OCI-LY7 (cell line): Measurements from ENCODE around the gene RNF220. TPM values are rescaled to one million over a fixed set of nuclear protein-coding genes. Genes with fewer than 3 reads are reported as not detected.

Experiments
- BruUV-seq: library from RNA; stranded (reverse); fragments of 400-500 nt; replicated peaks from 2 replicates; lab custom pipeline; 2021; lab: Mats Ljungman, UMichigan
- CTCF ChIA-PET: fragments of 300-600 bp; sonication (Branson Sonifier 250); formaldehyde crosslinking; loops from one replicate; lab custom pipeline; 2022; ENCODE audit warnings: antibody characterized with exemption; ENCODE audit not compliant: unreplicated experiment; lab: Charles Lee
- POLR2A ChIA-PET: fragments of 300-600 bp; sonication (Branson Sonifier 250); formaldehyde crosslinking; loops from one replicate; lab custom pipeline; 2022; ENCODE audit warnings: antibody characterized with exemption; lab: Charles Lee
- DNase-seq: peaks from one replicate; pipeline ENCODE4 v3.0.0-alpha.2; 2015; ENCODE audit warnings: low spot score
- H2AFZ ChIP-seq: fragments of 200-600 bp; sonication (generic), shearing (Covaris generic); 2 replicates; pipeline ENCODE4 v1.6.1; 2014; ENCODE audit warnings: mild to moderate bottlenecking, antibody characterized with exemption, low read length, moderate library complexity
- H3K27ac ChIP-seq: fragments of 200-600 bp; sonication (generic); 2 replicates; pipeline ENCODE4 v1.5.1; 2014; ENCODE audit warnings: mixed run types, low read depth, mild to moderate bottlenecking, moderate library complexity, low read length, inconsistent platforms; ENCODE audit not compliant: poor library complexity, severe bottlenecking
- H3K36me3 ChIP-seq: fragments of 200-600 bp; sonication (generic); 2 replicates; pipeline ENCODE4 v1.6.1; 2014; ENCODE audit warnings: mild to moderate bottlenecking, antibody characterized with exemption, low read length, moderate library complexity, mixed read lengths; ENCODE audit not compliant: insufficient read depth
- H3K4me1 ChIP-seq: fragments of 200-600 bp; sonication (generic); 2 replicates; pipeline ENCODE4 v1.5.1; 2014; ENCODE audit warnings: mild to moderate bottlenecking, low read length; ENCODE audit not compliant: insufficient read depth, poor library complexity, severe bottlenecking
- H3K4me2 ChIP-seq: fragments of 200-600 bp; sonication (generic); 2 replicates; pipeline ENCODE4 v1.6.1; 2014; ENCODE audit warnings: mild to moderate bottlenecking, low read length
- H3K4me3 ChIP-seq: fragments of 200-600 bp; sonication (generic); 2 replicates; pipeline ENCODE4 v1.5.1; 2014; ENCODE audit warnings: mild to moderate bottlenecking, low read depth, low read length; ENCODE audit not compliant: poor library complexity, severe bottlenecking
- H3K79me2 ChIP-seq: fragments of 200-600 bp; sonication (generic); 2 replicates; pipeline ENCODE4 v1.6.1; 2016; ENCODE audit warnings: low read depth, mild to moderate bottlenecking, low read length, moderate library complexity, mixed read lengths; ENCODE audit not compliant: insufficient read depth
- H3K9me2 ChIP-seq: fragments of 200-600 bp; sonication (generic); 2 replicates; pipeline ENCODE4 v1.6.1; 2016; ENCODE audit warnings: mild to moderate bottlenecking, low read length, mixed read lengths; ENCODE audit not compliant: insufficient read depth
- H3K9me3 ChIP-seq: fragments of 200-600 bp; sonication (generic); 2 replicates; pipeline ENCODE4 v1.6.1; 2014; ENCODE audit warnings: mild to moderate bottlenecking, mixed run types, low read length, mixed read lengths
- H4K20me1 ChIP-seq: fragments of 200-600 bp; sonication (generic); 2 replicates; pipeline ENCODE4 v1.6.1; 2014; ENCODE audit warnings: mild to moderate bottlenecking, antibody characterized with exemption, low read length, moderate library complexity, mixed read lengths; ENCODE audit not compliant: insufficient read depth
- CTCF ChIP-seq: fragments of 200-600 bp; sonication (generic); conservative IDR thresholded peaks from 2 replicates; pipeline ENCODE4 v1.5.1; 2014; ENCODE audit warnings: mild to moderate bottlenecking, antibody characterized with exemption, low read length, moderate library complexity, mixed read lengths
- EZH2phosphoT487 ChIP-seq: fragments of 200-600 bp; sonication (generic); IDR thresholded peaks from 2 replicates; pipeline ENCODE4 v1.6.1; 2018; ENCODE audit warnings: low read depth, borderline replicate concordance, mild to moderate bottlenecking, mixed run types, antibody characterized with exemption, low read length, moderate library complexity, mixed read lengths
- intact Hi-C: fragments of 100-400 bp; cut with micrococcal nuclease; formaldehyde crosslinking; loops from one replicate; pipeline ENCODE4 v1.10.0; 2022; ENCODE audit not compliant: unreplicated experiment
- total RNA-seq, 2 experiments: library from RNA; depleted of rRNA in 1 of 2; stranded (reverse); fragments of >200 nt in 1 of 2; shearing (Covaris generic) in 1 of 2; gene quantifications; 2 replicates each; pipeline ENCODE4 v1.2.3, GENCODE V29; 2014 to 2022

The RNF220 gene
- total RNA-seq, 2 experiments from 2014 or later: 82.3 to 85.5 TPM

GRCh38 chr1:44681905-44682882 lies 277.1 kb downstream of the RNF220 start:
- TF ChIP-seq EZH2phosphoT487 (no peak), CTCF (no peak)
- H3K9me2 ChIP-seq: no peaks in the 10 kb centered on the region
- H4K20me1 ChIP-seq: no peaks in the 10 kb centered on the region
- H2AFZ ChIP-seq: no peak overlapping the region
- H3K27ac ChIP-seq: no peak overlapping the region
- H3K4me3 ChIP-seq: no peak overlapping the region
- ChIA-PET POLR2A (interaction anchor here (0.6 to 1.5 kb wide), 2 partner anchors 32 to 129 kb away, joined by 3 to 5 read pairs; no protein-coding TSS in a partner anchor), CTCF (interaction anchor here (0.6 kb wide), 1 partner anchor 292 kb away, joined by 3 read pairs; no protein-coding TSS in a partner anchor)
- no peaks in the 10 kb centered on the region for H3K9me3 ChIP-seq
- no TSS peak for BruUV-seq
- intact Hi-C loops: no loop called here
- DNase-seq: no peak
- peaks cover 23% of the 10 kb centered on the region for H3K4me1 ChIP-seq
- H3K4me2 ChIP-seq: no peak overlapping the region
- no peaks in the 10 kb centered on the region for H3K36me3 ChIP-seq
- H3K79me2 ChIP-seq: no peaks in the 10 kb centered on the region

GRCh38 chr1:44682883-44683265 lies 277.8 kb downstream of the RNF220 start:
- POLR2A ChIA-PET: interaction anchor here (1.5 kb wide), 1 partner anchor 31 kb away, joined by 5 read pairs; no protein-coding TSS in a partner anchor
- intact Hi-C loops: no loop called here
- no peak overlapping the region for H3K4me3 ChIP-seq
- H3K4me2 ChIP-seq: no peak overlapping the region
- no peaks in the 10 kb centered on the region for H3K36me3 ChIP-seq
- TF ChIP-seq CTCF (no peak), EZH2phosphoT487 (no peak)
- H3K4me1 ChIP-seq: peaks cover 16% of the 10 kb centered on the region
- H3K9me2 ChIP-seq: no peaks in the 10 kb centered on the region
- CTCF ChIA-PET: no interaction called here
- DNase-seq: no peak
- no peak overlapping the region for H2AFZ ChIP-seq
- no TSS peak for BruUV-seq
- H3K79me2 ChIP-seq: no peaks in the 10 kb centered on the region
- no peaks in the 10 kb centered on the region for H3K9me3 ChIP-seq
- no peak overlapping the region for H3K27ac ChIP-seq
- H4K20me1 ChIP-seq: no peaks in the 10 kb centered on the region

GRCh38 chr1:44684525-44684924 lies 279.5 kb downstream of the RNF220 start:
- peak overlapping the region; percentile 49; the same call in 1 of the 2 replicates for H2AFZ ChIP-seq
- H3K9me3 ChIP-seq: no peaks in the 10 kb centered on the region
- ChIA-PET CTCF (no interaction called here), POLR2A (interaction anchor here (0.6 to 2.4 kb wide), 4 partner anchors 12 to 1585 kb away, joined by 3 to 8 read pairs (median 6); no protein-coding TSS in a partner anchor)
- intact Hi-C loops: no loop called here
- no peaks in the 10 kb centered on the region for H4K20me1 ChIP-seq
- peak; percentile 46 for DNase-seq
- H3K4me3 ChIP-seq: no peak overlapping the region
- peak overlapping the region; percentile 40 for H3K4me2 ChIP-seq
- H3K79me2 ChIP-seq: no peaks in the 10 kb centered on the region
- TF ChIP-seq EZH2phosphoT487: no peak
- H3K27ac ChIP-seq: peak overlapping the region; percentile 37
- H3K4me1 ChIP-seq: peaks cover 13% of the 10 kb centered on the region
- H3K9me2 ChIP-seq: no peaks in the 10 kb centered on the region
- no TSS peak for BruUV-seq
- H3K36me3 ChIP-seq: no peaks in the 10 kb centered on the region
